Measurements from ENCODE around the gene GALNT10. TPM values are rescaled to one million over a fixed set of nuclear protein-coding genes. Genes with fewer than 3 reads are reported as not detected.

GALNT10 gene
- total and polyA plus RNA-seq, 2 of the 8 experiments (the other 6 are each of a cell fraction or from before 2014, with no cell fraction given): 4.6 to 15.5 TPM

- no peak for TF ChIP-seq BRCA1 (IDR thresholded peaks at IDR 0.05; ENCODE audit: low read depth, low read length)
- no peak for TF ChIP-seq CTBP2 (IDR thresholded peaks at IDR 0.05; ENCODE audit: borderline replicate concordance, insufficient read depth, insufficient read length, low read length)
- TF ChIP-seq KDM1A (IDR thresholded peaks at IDR 0.05; ENCODE audit: borderline replicate concordance, low read length): no peak
- no peak for TF ChIP-seq ASH2L (IDR thresholded peaks at IDR 0.05; ENCODE audit: low read length)
- no peak for TF ChIP-seq CHD1 (IDR thresholded peaks at IDR 0.05; ENCODE audit: low read depth, low read length)
- no peak for TF ChIP-seq CEBPB (IDR thresholded peaks at IDR 0.05; ENCODE audit: low read depth, low read length)
- TF ChIP-seq, protein P1, sequence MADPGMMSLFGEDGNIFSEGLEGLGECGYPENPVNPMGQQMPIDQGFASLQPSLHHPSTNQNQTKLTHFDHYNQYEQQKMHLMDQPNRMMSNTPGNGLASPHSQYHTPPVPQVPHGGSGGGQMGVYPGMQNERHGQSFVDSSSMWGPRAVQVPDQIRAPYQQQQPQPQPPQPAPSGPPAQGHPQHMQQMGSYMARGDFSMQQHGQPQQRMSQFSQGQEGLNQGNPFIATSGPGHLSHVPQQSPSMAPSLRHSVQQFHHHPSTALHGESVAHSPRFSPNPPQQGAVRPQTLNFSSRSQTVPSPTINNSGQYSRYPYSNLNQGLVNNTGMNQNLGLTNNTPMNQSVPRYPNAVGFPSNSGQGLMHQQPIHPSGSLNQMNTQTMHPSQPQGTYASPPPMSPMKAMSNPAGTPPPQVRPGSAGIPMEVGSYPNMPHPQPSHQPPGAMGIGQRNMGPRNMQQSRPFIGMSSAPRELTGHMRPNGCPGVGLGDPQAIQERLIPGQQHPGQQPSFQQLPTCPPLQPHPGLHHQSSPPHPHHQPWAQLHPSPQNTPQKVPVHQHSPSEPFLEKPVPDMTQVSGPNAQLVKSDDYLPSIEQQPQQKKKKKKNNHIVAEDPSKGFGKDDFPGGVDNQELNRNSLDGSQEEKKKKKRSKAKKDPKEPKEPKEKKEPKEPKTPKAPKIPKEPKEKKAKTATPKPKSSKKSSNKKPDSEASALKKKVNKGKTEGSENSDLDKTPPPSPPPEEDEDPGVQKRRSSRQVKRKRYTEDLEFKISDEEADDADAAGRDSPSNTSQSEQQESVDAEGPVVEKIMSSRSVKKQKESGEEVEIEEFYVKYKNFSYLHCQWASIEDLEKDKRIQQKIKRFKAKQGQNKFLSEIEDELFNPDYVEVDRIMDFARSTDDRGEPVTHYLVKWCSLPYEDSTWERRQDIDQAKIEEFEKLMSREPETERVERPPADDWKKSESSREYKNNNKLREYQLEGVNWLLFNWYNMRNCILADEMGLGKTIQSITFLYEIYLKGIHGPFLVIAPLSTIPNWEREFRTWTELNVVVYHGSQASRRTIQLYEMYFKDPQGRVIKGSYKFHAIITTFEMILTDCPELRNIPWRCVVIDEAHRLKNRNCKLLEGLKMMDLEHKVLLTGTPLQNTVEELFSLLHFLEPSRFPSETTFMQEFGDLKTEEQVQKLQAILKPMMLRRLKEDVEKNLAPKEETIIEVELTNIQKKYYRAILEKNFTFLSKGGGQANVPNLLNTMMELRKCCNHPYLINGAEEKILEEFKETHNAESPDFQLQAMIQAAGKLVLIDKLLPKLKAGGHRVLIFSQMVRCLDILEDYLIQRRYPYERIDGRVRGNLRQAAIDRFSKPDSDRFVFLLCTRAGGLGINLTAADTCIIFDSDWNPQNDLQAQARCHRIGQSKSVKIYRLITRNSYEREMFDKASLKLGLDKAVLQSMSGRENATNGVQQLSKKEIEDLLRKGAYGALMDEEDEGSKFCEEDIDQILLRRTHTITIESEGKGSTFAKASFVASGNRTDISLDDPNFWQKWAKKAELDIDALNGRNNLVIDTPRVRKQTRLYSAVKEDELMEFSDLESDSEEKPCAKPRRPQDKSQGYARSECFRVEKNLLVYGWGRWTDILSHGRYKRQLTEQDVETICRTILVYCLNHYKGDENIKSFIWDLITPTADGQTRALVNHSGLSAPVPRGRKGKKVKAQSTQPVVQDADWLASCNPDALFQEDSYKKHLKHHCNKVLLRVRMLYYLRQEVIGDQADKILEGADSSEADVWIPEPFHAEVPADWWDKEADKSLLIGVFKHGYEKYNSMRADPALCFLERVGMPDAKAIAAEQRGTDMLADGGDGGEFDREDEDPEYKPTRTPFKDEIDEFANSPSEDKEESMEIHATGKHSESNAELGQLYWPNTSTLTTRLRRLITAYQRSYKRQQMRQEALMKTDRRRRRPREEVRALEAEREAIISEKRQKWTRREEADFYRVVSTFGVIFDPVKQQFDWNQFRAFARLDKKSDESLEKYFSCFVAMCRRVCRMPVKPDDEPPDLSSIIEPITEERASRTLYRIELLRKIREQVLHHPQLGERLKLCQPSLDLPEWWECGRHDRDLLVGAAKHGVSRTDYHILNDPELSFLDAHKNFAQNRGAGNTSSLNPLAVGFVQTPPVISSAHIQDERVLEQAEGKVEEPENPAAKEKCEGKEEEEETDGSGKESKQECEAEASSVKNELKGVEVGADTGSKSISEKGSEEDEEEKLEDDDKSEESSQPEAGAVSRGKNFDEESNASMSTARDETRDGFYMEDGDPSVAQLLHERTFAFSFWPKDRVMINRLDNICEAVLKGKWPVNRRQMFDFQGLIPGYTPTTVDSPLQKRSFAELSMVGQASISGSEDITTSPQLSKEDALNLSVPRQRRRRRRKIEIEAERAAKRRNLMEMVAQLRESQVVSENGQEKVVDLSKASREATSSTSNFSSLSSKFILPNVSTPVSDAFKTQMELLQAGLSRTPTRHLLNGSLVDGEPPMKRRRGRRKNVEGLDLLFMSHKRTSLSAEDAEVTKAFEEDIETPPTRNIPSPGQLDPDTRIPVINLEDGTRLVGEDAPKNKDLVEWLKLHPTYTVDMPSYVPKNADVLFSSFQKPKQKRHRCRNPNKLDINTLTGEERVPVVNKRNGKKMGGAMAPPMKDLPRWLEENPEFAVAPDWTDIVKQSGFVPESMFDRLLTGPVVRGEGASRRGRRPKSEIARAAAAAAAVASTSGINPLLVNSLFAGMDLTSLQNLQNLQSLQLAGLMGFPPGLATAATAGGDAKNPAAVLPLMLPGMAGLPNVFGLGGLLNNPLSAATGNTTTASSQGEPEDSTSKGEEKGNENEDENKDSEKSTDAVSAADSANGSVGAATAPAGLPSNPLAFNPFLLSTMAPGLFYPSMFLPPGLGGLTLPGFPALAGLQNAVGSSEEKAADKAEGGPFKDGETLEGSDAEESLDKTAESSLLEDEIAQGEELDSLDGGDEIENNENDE (IDR thresholded peaks at IDR 0.05; ENCODE audit: insufficient replicate concordance, low read length): no peak
- TF ChIP-seq GTF2F1 (IDR thresholded peaks at IDR 0.05; ENCODE audit: borderline replicate concordance, low read depth, low read length): no peak
Measured at GRCh38 chr5:154275566-154275965, 85.0 kb downstream of the GALNT10 start (continued).
